Dermis lymphatic vessel endothelial cell (primary cell): ENCODE data around the gene AVPR2. TPM values are rescaled to one million over a fixed set of nuclear protein-coding genes. Genes with fewer than 3 reads are reported as not detected.

Experiments
- total RNA-seq: library from RNA; depleted of rRNA; stranded (reverse); fragments of >200 nt; gene quantifications from 2 replicates; pipeline ENCODE4 v1.2.1, GENCODE V29; 2014

AVPR2 gene
- 2.1 and 3.5 TPM in 2 replicates for total RNA-seq

DNA sequence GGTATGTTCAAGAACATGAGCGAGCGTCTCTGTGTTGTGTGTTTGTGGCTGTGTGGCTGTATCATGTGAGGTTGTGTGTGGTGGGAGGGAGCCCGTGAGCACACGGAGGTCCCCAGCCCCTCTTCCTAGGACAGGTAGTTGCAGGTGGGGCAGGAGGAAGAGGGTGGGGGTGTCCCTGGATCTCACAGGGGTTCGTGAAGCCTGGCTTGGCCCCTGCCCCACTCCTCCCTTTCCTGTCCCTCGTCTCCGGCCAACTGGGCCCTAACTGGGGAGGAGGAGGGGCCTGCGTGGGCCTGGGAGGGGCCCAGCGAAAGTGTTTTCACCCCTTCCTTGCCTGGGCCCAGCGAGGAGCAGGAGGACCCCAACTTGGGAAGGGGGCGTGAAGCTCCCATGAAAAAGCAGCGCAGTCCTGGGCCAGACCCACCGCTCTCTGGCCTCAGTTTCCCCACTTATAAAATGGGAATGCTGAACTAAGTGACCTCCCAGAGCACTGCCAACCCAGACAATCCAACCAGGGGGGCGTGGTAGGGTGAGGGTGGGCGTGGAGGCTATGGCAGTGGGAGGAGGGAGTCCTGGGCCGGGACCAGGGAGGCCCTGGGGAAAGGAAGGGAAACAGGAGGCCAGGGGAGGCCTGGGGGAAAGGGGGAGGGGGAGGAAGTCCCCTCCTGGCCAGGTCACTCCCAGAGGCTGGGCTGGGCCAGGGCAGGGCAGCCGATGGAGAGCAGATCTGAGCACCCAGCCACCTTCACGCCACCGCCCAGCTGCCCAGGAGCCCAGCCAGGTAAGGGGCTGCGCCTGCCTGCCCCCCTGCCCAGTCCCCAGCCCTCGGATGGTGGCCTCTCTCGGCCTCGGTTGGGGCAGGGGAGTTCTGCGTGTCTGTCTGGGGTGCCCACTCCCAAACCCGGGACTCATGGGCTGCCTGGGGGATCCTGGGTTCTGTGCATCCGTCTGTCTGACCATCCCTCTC, at the start of gene AVPR2:
Gene AVPR2 (plus strand): TSS at position 683 of the 967 bp plus-strand sequence. CDS start 473 bp downstream, outside the sequence.

DNA sequence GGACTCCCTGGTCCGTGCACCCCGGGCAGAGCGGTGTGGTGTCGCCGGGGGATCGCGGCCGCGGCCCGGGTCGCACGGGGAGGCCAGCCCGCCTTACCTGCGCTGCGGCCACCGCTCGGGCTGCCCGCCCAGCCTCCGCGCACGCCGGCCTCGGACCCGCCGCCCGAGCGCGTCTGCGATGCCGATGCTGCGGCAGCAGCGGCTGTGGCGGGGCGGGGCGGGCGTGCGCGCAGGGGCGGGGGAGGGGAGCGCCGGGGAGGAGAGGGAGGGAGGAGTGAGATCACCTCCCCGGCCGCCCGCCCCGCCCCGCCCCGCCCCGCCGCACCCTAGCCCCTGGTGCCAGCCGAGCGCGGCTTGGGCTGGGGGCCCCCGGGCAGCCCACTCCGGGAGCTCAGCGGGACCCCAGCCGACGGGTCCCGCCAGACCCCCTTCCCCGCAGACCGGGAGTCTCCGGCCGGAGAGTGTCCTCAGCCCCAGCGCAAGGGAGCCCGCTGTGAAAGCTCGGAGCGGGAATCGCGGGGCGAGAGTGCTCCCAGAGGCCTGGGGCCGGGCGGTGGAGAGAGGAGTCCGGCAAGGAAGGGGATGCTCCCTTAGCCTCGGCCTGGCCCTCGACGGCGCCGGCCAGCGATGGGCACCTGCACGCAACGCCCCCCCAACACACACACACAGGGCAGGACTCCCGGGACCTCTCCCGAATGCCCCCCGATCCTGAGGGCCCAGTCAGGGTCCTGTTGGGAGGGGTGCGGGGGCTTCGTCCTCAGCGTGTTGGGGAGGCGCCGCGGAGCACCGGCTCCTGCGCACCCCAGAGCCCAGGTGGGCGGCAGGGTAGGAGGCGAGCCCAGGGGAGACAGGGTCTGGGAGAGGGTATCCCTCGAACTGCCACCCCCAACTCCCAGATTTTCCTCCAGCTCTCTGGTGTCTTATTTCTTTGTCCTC, 18.2 kb upstream of the AVPR2 start, which contains the start of gene L1CAM:
Gene L1CAM (minus strand): TSS at position 206 of the 936 bp plus-strand sequence. CDS start 10,337 bp downstream, outside the sequence.

DNA sequence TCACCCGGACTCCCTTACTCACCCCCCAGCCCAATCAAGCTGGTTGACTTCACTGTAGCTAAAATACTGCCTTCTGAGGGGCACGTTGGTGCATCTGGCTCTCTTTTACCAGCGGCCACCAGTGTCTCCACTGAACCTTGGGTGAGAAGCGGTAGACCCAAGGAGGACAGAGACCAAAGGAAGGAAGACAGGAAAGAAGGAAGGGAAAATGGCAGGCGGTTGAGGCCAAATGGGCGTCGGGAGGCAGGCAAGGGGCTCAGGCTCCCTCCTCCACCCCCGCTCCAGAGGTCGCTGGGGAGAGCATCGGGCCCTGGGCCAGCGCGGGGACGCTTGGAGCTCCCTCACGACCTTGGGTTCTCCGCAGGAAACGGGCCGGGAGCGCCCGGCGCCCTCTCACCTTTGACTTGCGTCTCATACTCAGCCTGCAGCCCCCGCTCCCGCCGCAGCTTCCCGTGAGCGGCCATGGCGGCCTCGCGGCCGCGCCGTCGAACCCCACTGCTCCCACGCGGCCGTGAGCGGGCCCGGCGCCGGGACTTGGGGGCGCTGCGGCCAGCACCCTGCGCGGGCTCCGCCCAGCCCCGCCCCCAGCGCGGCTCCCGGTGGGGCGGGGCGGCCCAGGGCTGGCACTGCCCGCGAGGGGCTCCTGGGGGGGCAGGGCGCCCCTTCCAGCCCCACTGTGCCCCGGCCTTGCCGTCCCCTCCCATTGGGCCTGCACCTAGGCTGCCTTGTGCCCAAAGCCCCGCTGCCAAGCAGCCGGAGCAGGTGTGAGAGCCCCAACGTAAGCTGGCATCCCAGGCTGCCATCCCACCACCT, 21.5 kb downstream of the AVPR2 start, which contains the start of gene ARHGAP4:
Gene ARHGAP4 (minus strand): TSS at position 526 of the 813 bp plus-strand sequence. CDS start 62 bp downstream, at position 464.

DNA sequence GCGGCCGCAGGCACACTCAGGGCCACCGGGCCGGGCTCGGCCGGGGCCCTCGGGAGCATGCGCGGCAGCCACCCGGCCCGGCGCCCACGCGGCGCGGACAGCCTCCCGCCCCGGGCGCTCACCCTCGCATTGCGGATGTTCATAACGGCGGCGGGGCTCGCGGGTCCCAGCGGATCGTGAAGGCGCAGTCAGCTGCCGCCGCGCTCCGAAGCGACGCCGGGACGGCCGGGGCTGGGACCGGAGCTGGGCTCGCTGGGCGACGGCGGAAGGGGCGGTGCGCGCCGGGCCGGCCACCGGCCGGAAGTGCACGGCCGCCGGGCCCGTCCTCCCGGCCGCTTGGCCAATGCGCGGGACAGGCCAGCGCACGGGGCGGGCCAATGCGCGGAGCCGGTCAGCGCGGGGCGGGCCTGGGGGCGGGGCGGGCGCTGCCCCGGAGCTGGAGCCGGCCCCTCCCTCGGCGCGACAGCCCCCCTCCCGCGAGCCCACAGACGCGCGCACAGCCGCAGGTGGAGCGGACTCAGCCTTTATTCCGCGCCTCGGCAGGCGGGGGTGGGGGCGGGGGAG, 30.4 kb downstream of the AVPR2 start, which contains the start of gene NAA10:
Gene NAA10 (minus strand): TSS at position 276 of the 564 bp plus-strand sequence. CDS start 133 bp downstream, at position 143.

DNA sequence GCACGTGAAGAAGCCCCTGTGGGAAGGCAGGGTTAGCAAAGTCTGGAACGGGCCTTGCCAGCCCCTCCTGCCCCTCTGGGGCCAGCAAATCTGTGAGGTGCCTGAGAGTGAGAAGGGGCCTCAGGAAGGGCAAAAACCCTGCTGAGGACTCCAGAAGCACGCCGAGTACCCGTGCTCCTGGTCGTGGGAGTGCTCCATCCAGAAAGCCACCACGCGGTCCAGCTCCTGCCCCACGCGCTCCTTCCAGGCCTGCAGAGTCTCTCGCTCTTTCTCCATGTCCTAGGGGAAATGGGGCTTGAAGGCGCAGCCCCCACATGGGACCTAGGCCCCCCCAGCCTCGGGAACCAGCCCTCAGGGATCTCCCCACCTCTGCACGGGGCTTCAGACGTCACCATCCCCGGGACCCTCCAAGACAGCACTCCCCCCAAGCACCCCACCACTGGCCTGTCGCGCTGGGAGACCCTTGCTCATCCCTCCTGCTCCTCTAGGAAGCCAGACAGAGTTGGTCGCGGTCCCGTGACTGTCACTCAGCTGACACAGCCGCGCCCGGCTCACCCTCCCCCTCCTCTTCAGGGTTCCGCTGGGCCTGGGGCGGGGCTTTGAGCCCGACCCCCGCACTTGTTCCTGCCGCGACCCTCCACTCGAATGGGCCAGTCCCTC, 39.8 kb downstream of the AVPR2 start, which contains the start of gene RENBP:
Gene RENBP (minus strand): TSS at position 504 of the 660 bp plus-strand sequence. CDS start 33 bp downstream, at position 471.

Other genes starting within 250 kb of the AVPR2 start
- not detected in 2 replicates for gene PNCK, start 230.9 kb upstream of the AVPR2 start, total RNA-seq
- 3.1 and 7.4 TPM in 2 replicates for gene SLC6A8, start 216.7 kb upstream of the AVPR2 start, total RNA-seq
- gene BCAP31, start 180.3 kb upstream of the AVPR2 start, total RNA-seq = 362 and 467 TPM in 2 replicates
- 6.0 and 7.7 TPM in 2 replicates for gene ABCD1, start 179.8 kb upstream of the AVPR2 start, total RNA-seq
- gene PLXNB3, start 140.4 kb upstream of the AVPR2 start, total RNA-seq = 2.4 and 3.1 TPM in 2 replicates
- 0.43 and 1.3 TPM in 2 replicates for gene SRPK3, start 123.6 kb upstream of the AVPR2 start, total RNA-seq
- gene IDH3G, start 110.3 kb upstream of the AVPR2 start, total RNA-seq = 34.8 and 39.1 TPM in 2 replicates
- 133 and 187 TPM in 2 replicates for gene SSR4, start 110.0 kb upstream of the AVPR2 start, total RNA-seq
- 0.33 and 0.43 TPM in 2 replicates for gene PDZD4, start 74.1 kb upstream of the AVPR2 start, total RNA-seq
- 0.26 and 1.1 TPM in 2 replicates for gene L1CAM, start 18.5 kb upstream of the AVPR2 start, total RNA-seq
- 3.7 and 4.8 TPM in 2 replicates for gene ARHGAP4, start 21.6 kb downstream of the AVPR2 start, total RNA-seq
- gene NAA10, start 30.4 kb downstream of the AVPR2 start, total RNA-seq = 37.6 and 48.4 TPM in 2 replicates
- gene RENBP, start 40.0 kb downstream of the AVPR2 start, total RNA-seq = 29.9 and 44.2 TPM in 2 replicates
- gene HCFC1, start 67.1 kb downstream of the AVPR2 start, total RNA-seq = 10.7 and 11.0 TPM in 2 replicates
- gene TMEM187, start 68.1 kb downstream of the AVPR2 start, total RNA-seq = 6.4 TPM in 2 replicates
- gene IRAK1, start 115.2 kb downstream of the AVPR2 start, total RNA-seq = 40.0 and 54.2 TPM in 2 replicates
- gene MECP2, start 193.0 kb downstream of the AVPR2 start, total RNA-seq = 18.0 and 20.3 TPM in 2 replicates
- 0.43 TPM in 1 of 2 replicates, not detected in the other for gene OPN1LW, start 239.6 kb downstream of the AVPR2 start, total RNA-seq